HG02610 (cell line): Measurements from ENCODE around the gene H2BK1.

Source experiments
- ATAC-seq: cut with Tn5 transposase; IDR thresholded peaks from one replicate; pipeline ENCODE4 v1.9.1; 2021; ENCODE audit warnings: mild to moderate bottlenecking, moderate library complexity; ENCODE audit not compliant: unreplicated experiment

The H2BK1 gene

DNA sequence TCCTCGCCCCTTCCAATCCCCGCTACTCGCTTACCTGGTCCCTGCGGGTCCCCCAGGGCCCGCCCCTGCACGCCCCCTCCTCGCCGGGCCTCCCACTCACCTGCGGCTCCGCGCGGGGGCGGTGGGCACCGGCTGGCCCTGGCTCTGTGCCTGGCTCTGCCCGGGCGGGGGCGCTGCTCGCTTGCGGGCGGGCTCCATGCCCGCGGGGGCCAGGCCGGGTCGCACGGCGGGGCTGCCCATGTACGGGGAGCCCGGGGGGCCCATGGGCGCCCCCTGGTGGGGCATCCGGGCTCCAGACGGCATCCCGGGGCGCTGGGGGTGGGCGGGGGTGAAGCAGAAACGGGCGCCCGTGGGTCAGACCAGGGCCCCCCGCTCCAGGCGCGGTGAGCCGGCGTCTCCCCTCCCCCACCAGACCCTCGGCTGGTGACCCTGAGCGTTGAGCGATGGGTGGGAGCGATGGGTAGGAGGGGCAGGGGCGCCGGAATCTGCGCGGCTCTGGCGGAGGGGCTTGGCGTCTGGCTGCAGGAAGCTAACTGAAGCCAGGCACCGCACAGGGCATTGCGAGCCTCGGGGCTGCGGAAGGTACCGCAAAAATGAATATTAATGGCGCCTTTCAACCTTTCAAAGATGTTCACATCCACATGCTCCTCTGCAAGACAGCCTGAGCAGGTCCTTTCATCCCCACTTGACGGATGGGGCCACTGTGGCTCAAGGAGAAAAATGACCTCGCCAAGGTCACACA lies 35.2 kb upstream of the H2BK1 start:
- ATAC-seq, result no peak

DNA sequence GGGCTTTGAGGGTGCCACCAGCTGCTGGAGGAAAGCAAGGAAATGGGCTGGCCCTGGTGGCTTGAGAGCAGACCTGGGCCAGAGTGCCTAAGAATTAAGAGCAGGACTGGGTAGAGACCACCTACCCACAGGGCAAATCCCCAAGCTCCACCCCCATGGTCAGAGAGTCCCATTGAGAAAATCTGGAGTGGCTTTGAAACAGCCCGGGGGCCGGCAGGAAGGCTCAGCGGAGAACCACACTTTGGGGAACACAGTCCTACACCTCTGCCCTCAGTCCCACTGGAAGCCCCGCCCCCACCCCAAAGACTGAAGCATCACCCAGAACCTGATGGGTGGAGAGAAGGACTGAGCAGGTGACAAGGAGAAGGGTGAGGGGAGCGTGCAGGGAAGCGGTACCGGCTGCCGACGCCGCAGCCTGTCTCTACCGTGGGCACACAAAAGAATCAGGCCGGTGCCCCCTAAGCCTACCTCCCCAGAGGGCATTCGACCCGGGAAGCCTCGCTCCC lies 34.6 kb upstream of the H2BK1 start:
- ATAC-seq, result no peak

DNA sequence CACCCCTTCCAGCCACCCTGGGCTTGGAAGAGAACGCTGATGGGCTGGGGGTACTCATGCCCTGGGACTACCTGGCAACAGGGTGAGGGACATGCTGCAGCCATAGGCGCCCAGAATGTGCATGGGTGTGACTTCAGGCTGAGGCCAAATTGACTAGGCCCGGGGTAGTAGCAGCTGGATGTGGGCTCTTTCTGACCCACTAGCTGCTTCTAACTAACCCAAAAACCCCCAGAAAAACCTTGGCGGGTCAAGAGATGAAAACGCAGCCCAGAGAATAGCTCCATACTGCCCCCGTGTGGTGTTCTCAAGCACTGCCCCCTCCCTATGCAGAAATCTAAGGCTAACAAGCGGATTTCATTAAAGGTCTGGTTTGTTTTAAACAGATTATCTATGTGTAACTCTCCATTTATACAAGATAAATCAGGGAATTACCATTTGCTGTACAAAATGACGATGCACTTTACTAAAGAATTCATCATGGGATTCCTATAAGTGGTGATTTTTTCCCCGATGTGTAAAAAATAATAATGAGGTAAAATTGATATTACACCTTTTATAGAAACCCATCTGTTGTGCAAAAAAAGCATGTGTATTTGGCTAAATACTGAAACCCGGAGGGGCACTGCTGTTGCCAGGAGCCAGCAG lies 34.0 kb upstream of the H2BK1 start:
- ATAC-seq, result no peak

DNA sequence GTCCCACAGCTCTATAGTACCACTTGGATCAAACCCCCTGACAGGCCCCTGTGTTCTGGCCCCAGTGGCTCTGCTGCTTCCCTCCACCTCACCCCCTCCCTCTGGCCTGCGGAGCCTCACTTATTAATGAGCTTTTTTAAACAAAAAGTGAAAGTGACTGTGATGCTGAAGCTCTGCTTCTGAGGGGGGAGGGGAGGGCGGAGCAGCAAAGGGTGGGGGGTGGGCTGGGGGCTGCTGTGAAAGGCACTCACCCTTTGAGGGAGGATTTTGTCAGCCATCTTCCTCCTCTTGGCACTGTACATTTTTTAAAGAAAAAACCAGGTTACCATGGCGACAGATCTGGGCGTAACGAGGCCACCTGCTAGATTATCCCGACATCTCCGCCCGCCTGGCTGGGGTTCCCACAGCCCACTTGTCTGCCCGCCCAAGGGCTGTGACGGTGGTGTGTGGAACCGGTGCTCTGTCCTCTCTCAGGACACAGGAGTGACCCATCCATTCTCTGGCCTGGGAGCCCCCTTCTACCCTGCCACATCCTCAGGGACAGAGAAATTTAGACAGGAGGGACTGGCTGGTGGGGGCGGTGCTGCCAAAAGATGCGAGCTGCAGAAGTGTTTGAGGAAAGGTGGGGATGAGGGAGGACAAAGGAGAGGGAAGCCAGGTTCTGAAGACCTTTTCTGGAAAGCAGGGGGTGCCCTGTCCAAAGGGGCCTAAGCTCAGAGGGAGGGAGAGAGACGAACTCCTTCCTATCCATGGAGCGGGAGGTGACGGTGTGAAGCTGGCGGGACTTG lies 33.3 kb upstream of the H2BK1 start:
- ATAC-seq, result peak; percentile 36

DNA sequence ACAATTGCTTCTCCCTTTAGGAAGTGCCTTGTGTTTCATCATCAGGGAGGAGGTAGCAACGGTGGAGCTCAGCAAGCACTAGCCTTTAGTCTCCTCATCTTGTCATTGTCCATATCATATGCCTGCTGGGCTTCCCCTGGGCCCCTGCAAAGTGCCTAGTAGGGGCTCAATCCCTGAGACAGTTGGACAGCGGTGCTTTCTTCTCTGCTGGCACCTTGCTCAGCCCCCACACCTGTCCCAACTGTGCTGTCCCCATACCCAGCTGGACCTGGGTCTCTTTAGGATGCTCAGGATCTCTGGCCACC lies 32.7 kb upstream of the H2BK1 start:
- no peak for ATAC-seq

DNA sequence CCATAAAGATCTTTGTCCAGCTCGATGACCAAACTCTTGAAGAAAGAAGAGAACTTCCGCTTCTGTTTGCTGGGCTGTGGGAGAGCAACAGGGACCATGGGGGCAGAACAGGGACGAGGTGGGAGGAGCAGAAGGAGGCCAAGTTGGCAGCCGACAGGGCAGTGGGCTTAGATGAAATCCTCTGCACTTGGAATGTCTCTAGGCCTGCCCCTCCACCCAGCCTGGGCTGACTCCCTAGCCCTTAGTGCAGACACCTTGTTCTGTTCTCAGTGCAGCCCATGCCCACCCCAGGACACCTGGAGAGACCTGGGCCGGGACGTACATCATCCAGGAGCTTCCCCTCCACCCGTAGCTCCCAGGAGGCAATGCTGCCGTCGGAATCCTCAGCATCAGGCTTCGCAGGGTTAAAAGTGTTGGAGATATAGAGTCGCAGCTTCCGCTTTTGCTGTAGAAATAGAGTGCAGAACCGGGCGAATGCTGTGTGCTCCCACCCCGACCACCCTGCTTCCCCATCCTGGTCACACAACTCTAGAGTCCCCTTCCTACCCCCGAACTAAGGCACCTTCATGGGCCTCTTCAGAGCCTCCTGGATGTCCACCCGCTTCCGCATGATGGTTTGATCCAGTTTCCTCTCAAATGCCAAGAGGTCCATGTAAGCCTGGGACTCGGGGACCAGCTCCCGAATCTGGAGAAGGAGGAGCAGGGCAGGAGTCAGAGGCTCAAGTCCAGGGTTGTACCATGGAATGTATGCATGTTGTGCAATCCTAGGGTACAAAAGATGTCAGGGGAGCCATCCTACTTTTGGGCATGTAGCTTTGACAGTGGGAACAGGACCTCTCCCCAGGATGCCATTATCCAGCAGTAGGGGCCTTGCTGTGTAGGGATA lies 32.1 kb upstream of the H2BK1 start:
- no peak for ATAC-seq

DNA sequence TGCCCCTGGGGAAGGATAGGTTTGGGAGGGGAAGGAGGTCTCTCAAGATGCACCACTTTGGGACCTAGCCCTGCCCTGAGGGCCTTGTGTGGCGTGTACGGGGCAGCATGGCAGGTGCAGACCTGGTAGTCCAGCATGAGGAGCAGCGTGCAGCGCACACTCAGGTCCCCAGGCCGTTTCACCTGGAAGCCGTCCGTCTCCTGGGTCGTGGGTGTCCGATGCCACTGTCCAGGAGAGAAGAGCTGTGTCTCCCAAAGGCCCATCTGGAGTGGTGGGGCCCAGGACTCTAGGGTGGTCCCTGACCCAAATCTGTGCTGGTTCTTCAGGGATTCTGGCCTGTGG lies 31.4 kb upstream of the H2BK1 start:
- ATAC-seq, result no peak

DNA sequence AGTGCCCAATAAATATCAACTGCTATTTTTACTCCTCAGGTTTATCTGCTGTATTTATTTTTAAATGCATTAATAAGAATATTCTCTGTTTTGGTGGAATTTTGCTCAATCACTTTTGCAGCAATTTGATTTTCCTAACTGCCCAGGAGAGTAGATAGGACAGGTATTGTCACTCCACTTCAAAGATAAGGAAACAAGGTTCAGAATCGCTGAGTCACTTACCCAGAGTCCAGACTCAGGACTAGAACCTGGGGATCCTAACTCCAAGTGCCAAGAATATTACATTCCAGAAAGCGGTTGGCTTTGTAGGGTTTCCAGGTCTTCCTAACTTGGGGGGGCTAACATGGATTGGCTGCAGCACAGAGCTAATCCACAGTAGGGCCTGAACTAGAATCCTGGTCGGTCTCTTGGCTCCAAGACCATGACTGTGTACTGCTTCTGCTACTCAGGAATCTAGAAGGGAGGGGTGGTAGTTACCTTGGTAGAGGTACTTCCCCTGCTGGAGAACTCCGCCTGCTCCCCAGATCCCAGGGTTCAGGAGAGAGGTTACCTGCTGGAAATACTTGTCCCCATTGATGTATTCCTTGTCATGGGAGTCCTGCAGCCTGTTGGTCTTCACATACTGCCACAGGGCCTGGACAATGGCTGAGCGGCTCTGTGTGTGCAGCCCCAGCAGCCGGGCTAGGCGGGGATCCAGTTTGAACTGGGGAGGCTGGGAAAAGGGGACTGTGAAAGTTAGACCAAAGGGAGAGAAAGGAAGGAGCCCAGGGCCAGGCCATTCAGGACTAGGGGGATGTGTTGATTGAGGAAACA lies 30.9 kb upstream of the H2BK1 start:
- no peak for ATAC-seq

DNA sequence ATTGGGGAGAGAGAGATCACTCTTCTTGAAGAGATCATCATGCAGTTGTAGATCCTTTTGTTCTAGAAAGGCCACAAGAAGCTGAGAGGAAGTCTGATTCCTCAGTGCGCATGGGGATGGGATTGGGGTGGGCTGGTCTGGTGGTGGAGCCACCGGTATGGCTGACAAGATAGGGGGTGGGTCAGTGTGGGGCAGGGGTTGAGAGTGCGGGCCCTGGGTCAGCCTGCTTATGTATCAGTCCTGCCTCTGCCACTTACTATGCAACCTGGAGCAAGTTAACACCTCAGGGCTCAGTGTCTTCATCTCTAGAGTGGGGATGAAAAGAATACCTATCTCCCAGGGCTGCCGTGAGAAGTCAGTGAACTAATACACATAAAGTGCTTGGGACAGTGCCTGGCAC lies 30.2 kb upstream of the H2BK1 start:
- ATAC-seq, result no peak

DNA sequence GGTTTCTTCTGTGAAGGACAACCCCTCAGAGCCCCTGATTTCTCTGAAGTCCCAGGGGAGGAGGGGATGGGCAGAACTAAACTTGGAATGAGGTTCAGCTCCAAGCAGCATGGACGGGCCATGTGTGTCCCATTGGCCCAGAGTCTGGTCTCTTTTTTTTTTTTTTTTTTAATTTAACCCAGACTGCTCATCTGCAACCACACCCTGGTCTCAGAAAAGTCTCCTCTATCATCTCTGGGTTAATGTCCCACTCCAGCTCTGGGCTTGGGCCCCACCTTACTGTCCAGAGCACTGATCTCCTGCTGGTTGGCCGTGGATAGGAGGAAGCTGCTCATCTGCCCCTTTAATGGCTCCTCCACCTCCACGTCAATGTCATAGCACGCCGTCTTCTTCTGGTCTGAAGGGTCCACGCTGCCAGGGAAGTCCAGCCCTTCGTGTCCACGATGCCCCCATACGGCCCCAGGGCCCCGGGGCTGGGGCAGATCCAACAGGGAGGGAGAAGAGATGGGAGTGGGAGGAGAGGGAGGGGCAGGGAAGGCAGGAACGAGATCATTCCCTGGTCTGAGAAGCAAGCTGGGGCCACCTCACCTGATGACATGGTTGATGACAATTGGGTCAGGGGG lies 29.7 kb upstream of the H2BK1 start:
- ATAC-seq, result no peak

DNA sequence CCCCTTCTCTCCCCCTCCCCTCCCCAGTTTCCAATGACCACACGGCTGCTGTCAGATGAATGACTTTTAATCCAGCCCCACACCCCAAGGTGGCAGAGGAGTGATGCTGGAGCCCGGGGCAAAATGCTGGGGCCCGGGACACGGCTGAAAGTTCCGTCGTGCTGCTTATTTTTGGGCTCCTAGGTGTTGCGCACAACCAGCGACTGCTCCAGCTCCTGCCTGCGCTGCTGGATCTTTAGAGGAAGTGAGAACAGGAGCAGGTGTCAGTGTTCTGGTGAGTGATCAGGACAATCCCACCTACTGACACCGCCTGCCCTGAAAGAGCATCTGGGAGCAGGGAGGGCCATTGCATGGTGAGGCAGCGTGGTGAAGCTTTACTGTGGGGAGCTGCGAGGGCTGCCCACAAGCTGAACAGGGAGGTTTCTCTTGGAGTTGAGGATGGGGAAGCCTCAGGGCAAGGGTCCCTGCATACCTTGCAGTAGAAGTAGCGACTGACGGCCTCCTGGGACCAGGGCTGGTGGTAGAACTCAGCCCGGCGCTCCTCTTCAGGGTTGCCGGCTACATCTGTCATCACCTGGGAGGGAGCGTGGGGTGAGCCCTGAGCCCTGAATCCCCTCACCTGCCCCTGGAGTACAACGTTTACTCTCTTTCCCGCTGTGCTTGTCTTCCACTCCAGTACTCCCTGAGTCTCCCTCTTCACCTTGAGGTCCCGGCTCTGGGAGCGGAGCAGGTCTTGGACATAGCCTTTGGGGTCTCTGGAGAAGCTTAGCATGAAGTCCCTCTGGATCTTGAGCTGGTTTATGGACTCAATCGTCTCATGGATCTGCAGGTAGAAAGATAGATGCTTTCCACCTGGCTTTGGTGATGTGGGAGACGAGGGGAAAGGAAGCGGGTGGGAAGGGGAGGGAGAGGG lies 28.9 kb upstream of the H2BK1 start:
- ATAC-seq, result no peak

DNA sequence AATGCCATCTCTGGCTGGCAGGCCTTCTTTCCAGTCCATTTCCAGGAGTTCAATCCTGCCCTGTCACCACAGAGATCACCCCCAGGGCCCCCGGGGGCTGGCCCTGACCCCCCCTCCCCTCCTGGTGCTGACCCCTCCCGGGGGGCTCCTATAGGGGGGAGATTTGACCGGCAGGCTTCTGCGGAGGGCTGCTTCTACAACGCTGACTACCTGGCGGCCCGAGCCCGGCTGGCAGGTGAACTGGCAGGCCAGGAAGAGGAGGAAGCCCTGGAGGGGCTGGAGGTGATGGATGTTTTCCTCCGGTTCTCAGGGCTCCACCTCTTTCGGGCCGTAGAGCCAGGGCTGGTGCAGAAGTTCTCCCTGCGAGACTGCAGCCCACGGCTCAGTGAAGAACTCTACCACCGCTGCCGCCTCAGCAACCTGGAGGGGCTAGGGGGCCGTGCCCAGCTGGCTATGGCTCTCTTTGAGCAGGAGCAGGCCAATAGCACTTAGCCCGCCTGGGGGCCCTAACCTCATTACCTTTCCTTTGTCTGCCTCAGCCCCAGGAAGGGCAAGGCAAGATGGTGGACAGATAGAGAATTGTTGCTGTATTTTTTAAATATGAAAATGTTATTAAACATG lies 28.0 kb upstream of the H2BK1 start:
- ATAC-seq, result no peak

DNA sequence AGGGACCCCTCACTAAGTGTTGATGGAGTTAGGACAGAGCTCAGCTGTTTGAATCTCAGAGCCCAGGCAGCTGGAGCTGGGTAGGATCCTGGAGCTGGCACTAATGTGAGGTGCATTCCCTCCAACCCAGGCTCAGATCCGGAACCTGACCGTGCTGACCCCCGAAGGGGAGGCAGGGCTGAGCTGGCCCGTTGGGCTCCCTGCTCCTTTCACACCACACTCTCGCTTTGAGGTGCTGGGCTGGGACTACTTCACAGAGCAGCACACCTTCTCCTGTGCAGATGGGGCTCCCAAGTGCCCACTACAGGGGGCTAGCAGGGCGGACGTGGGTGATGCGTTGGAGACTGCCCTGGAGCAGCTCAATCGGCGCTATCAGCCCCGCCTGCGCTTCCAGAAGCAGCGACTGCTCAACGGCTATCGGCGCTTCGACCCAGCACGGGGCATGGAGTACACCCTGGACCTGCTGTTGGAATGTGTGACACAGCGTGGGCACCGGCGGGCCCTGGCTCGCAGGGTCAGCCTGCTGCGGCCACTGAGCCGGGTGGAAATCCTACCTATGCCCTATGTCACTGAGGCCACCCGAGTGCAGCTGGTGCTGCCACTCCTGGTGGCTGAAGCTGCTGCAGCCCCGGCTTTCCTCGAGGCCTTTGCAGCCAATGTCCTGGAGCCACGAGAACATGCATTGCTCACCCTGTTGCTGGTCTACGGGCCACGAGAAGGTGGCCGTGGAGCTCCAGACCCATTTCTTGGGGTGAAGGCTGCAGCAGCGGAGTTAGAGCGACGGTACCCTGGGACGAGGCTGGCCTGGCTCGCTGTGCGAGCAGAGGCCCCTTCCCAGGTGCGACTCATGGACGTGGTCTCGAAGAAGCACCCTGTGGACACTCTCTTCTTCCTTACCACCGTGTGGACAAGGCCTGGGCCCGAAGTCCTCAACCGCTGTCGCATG lies 27.2 kb upstream of the H2BK1 start:
- ATAC-seq, result no peak

DNA sequence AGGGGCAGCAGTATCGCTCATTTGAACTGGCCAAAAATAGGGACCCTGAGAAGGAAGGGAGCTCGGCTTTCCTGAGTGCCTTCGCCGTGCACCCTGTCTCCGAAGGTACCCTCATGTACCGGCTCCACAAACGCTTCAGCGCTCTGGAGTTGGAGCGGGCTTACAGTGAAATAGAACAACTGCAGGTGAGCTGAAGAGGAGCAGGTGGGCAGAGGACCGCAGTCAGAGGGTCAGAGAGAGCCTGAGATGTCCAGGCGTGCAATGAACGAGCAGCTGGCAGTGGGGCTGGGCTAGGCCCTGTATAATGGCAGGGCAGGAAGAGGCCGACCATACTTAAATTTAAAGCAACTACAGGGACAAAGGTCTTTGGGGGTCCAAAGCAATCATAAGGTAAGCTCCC lies 26.1 kb upstream of the H2BK1 start:
- ATAC-seq, result no peak

DNA sequence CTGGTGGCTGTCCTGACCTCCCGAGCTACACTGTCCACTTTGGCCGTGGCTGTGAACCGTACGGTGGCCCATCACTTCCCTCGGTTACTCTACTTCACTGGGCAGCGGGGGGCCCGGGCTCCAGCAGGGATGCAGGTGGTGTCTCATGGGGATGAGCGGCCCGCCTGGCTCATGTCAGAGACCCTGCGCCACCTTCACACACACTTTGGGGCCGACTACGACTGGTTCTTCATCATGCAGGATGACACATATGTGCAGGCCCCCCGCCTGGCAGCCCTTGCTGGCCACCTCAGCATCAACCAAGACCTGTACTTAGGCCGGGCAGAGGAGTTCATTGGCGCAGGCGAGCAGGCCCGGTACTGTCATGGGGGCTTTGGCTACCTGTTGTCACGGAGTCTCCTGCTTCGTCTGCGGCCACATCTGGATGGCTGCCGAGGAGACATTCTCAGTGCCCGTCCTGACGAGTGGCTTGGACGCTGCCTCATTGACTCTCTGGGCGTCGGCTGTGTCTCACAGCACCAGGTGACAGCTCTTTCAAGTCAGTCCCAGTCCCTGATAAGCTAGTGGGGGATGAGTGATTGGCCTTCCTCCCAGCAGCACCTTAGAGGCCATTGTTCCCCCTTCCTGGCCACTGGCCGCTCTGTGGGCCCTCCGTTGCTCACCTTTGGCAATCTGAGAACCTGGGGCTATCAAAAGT lies 25.0 kb upstream of the H2BK1 start:
- ATAC-seq, result no peak

DNA sequence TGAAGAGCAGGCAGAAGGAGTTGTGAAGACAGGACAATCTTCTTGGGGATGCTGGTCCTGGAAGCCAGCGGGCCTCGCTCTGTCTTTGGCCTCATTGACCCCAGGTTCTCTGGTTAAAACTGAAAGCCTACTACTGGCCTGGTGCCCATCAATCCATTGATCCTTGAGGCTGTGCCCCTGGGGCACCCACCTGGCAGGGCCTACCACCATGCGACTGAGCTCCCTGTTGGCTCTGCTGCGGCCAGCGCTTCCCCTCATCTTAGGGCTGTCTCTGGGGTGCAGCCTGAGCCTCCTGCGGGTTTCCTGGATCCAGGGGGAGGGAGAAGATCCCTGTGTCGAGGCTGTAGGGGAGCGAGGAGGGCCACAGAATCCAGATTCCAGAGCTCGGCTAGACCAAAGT lies 23.5 kb upstream of the H2BK1 start:
- no peak for ATAC-seq
